GM18868 (cell line): ENCODE data around the gene MCM9.
A peak's percentile ranks its signal among the peaks of the same experiment; 100 is the strongest.
"Not testable (repeated sequence)": the region's sequence is repeated elsewhere in the genome, so short reads cannot be mapped to it uniquely, and the experiment has no call there.

Source experiments
- ATAC-seq: cut with Tn5 transposase; IDR thresholded peaks from one replicate; pipeline ENCODE4 v1.9.1; 2021; ENCODE audit warnings: mild to moderate bottlenecking, moderate library complexity; ENCODE audit not compliant: unreplicated experiment

MCM9 gene

DNA sequence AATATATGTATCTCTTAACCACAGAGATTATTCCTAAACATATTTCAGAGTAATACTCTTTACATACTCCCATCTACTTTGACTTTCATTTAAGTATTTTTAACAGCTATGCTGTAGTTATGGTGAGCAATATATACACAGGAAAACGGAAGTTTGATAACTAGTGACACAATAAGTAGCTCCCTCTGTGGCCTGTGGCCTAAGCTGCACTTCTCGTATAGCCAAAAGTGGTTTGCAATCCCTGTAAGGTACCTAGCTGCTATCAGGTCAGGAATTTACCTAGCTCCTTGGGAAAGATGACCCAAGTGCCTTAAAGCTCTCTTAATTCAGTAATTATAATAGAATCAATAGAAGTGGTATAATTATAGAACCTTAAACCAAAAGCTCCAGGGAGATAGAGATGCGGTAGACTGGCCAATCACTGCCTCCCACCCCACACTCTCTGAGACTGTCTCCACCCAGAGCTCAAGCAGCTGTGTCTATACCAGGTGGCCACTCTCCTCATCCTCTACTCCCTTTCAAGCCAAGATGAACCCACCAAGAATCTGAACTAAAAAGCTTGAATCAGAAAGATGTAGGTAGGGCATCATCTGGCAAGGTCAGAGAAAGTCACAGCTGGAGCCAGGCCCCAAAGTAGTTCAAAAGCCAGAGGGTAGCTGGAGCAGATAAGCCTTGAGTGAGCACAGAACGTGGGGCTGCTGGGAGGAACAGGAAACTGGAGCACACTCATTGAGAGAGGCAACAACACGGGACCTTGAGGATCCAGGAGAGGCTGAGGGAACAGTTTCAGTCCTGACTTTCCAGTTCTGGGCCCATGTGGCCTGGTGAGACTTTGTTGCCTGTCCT lies 125.9 kb downstream of the MCM9 start:
- peak; percentile 61 for ATAC-seq

DNA sequence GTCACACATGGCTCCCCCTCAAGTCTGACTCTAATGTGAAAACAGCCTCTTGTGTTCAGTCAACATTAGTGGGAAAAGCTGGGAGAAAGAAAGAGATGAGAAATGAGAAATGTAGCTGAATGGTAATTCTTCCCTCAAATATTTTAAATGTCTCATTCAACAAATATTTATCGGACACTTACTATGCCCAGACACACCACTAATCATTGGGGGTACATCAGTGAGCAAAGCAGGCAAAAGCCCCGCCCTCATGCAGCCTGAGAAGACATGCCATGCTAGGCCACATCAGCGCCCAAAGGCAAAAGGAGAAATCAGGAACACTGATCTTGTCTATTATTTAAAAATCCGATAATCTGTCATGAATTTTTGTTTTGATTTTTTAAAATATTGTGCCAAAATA lies 130.9 kb downstream of the MCM9 start:
- no peak for ATAC-seq

DNA sequence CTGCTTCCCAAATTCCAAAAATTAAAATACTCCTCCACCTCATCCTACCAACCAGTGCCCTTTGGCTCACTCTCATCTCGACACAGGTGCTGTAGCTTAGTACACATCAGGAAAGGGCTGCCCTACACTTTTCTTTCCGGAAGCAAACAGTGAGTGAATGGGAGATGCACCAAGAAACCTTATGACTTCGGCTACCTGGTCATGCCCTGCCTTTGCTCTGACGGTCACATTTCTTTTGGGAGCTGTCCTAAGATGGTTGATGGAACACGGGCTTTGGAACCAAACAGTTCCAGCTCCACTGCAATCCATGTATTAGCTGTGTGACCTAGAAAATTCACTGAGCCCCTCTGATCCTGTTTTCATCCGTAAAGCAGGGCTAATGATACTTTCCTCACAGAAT lies 133.7 kb downstream of the MCM9 start:
- ATAC-seq: no peak

DNA sequence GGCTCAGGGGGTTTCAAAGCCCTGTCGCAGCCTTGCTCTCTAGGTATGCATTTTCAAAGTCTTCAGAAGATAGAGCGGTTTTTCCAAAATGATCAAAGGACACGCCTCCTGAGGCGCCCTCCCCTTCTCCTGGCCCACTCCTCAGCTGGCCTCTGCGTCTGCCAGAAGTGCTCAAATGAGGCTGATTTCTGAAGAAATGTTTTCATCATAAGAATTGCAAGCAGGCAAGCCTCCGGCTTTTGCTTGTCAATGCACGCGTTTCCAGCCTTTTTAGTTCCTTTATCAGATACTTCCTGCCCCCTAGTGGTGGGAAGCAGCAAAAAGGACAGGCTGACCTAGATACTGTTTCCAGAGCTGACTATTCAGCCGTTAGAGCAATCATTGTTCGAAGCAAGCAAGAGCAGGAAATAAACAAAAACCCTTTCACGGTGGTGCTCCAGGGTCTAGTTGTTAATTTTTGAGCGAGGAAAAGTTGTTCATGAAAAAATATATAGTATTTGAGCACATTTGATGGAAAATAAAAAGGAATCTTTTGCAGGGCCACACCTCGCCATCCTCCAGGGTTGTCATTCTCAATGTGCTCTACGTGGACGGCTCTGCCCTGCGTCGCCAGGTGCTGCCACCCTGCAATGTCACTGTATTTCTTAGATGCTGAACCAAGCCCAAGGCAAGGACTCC lies 134.4 kb downstream of the MCM9 start:
- peak; percentile 98 for ATAC-seq

DNA sequence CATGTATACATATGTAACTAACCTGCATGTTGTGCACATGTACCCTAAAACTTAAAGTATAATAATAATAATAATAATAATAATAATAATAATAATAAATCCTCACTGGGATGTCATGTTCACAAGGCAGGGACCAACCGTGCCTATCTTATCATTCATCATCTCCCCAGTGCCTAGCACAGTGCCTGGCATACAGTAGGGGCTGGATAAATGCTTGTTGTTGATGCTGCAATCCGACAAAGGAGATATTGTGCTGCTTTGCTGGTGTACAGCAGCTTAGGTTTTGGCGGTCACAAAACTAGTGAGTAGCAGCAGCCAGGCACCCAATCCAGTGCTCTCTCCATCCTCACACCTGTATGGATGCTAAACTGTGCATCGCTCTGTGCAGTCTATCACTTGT lies 135.1 kb downstream of the MCM9 start:
- ATAC-seq: no peak

DNA sequence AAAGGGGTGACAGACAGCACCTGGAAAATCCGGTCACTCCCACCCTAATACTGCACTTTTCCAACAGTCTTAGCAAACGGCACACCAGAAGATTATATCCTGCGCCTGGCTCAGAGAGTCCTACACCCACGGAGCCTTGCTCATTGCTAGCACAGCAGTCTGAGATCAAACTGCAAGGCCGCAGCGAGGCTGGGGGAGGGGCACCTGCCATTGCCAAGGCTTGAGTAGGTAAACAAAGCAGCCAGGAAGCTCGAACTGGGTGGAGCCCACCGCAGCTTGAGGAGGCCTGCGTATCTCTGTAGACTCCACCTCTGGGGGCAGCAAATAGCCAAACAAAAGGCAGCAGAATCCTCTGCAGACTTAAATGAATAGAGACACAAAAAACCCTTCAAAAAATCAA lies 138.4 kb downstream of the MCM9 start:
- not testable (repeated sequence) for ATAC-seq

DNA sequence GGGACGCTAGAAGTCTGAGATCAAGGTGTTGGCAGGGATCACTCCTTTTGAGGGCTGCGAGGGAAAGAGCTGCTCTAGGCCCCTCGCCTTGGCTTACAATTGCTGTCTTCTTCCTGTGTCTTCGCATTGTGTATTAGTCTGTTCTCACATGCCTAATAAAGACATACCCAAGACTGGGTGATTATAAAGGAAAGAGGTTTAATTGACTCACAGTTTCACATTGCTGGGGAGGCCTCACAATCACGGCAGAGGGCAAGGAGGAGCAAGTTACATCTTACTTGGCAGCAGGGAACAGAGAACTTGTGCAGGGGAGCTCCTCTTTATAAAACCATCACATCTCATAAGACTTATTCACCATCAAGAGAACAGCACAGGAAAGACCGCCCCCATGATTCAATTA lies 143.5 kb downstream of the MCM9 start:
- no peak for ATAC-seq

DNA sequence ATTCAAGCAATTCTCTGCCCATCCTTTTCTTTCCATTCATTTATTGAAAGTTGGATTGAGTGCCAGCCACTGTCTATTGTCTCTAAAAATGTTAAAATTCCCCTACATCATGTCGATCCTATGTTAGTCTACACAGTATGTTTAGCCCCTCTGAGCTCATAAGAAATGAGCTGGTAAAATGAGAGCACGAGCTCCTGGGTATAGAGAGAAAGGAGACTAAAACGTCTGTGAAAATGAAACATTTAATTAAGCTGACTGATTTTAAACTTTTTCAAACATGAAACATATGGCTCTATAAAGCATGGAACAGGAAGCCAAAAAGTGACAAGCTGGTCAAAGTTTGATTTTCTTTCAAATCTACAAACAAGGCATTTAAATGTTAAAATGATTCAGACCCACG lies 145.0 kb downstream of the MCM9 start:
- no peak for ATAC-seq

DNA sequence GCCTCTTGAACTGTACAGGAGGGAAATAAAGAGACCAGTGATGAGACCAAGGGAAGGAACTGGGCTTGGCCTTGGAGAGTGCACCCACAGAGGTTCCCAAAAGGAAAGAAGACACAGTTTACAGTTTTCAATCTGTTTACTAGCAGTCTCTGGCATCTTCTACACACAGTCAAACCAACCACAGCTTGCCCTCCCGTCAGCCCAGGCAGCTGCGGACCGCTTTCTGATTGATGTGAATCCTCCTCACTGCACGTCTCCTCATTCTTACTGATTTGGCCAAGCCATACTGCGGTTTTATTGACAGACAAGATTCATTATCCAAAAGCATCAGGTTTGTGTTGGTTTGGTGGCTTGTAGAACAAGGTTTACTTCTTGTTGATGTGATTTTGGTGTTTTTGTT lies 145.5 kb downstream of the MCM9 start:
- no peak for ATAC-seq

DNA sequence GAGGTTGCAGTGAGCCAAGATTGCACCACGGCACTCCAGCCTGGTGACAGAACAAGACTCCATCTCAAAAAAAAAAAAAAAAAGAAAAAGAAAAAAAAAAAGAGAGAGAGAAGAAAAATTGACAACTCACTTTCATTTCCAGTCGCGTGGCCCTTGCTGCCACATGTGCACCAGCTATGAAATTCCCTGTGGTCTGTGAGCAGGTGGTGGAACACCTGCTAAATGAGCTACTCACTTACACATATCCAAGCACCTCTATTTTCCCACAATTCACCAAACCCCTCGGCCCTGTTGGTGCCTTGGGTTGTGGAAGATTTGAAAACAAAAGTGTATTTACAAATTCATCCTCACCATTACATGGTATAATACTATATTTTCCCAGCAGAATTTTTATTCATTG lies 146.3 kb downstream of the MCM9 start:
- ATAC-seq: peak; percentile 56

DNA sequence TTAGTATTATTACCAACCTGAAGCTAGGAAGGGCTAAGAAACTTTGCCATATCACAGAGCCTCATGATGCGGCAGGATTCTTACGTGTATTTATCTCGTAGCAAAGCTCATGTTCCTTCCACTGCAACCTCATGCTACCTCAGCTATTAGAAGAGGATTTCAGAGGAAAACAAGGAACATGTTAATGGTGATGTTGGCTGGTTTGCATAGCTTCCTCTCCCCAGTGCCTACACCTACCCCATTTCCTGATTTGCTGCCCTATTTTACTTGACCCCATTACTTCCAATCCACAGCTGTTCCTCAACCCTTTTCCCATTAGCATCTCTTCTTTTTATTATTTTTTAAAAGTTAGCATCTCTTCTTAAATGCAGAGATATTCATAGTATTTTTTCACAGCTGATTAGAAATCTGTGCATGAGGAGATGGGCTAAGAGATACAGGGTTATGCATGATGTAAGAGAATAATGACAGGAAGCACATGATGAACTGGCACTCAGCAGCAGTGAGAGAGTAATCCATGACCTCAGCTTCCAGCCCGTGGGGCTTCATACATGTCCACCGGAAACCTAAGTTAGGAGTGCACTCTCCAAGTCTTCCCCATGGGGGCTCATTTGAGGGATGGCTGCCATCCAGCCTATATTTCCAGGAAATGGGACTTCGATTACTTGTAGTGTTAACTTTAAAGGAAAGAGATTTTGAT lies 147.1 kb downstream of the MCM9 start:
- ATAC-seq: no peak

DNA sequence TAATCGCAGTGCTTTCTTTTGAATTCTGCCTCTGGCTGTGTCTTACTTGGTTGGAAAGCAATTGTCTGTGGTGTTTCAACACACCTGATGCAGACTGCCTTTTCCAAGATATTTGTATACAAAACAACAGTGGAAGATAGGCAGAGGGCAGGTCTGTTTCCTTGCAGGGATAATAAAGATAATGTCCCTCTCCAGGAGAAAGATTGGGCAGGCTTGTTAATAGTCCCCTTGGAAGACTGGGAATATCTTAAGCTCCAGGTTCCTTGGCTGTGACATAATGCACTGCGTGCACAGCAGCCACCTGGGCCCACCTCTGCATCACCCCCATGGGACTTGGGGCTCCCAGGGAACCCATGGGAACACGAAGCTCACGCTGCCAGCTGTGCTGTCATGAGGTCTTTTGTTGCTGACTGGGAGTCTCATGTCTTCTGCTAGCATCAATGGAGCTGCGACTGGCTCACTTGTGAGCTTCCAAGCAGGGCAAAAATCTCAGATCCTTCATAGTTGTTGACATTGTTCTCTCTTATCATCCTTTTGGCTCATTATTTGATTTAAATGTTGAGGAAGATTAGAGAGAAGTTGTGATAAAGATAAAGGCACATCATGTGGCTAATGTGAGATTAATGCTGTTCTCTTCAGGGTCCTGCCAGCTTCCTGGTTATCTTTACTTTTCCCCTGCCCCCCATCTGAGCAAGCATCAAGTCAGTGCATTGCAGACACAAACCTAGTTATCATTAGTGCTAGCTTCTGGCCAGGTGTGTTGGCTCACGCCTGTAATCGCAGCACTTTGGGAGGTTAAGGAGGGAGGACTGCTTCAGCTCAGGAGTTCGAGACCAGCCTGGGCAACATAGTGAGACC lies 148.1 kb downstream of the MCM9 start:
- no peak for ATAC-seq

DNA sequence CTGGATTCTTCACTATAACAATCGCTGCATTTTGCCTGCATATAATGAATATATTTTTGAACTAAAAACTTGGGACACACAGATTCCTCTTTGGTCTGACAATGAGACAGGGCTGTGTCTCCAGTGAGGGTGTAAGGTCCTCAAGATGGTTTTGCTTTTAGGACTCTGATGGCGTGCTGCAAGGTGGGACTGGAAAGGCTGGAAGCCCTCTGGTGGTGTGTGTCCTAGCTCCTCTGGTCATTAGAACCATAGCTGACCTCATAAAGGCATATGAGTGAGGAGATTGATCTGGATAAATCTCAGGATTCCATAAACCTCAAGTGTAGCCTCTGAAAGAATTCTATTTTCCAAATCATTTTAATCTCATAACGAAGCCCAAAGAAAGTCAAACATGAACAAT lies 149.4 kb downstream of the MCM9 start:
- no peak for ATAC-seq

DNA sequence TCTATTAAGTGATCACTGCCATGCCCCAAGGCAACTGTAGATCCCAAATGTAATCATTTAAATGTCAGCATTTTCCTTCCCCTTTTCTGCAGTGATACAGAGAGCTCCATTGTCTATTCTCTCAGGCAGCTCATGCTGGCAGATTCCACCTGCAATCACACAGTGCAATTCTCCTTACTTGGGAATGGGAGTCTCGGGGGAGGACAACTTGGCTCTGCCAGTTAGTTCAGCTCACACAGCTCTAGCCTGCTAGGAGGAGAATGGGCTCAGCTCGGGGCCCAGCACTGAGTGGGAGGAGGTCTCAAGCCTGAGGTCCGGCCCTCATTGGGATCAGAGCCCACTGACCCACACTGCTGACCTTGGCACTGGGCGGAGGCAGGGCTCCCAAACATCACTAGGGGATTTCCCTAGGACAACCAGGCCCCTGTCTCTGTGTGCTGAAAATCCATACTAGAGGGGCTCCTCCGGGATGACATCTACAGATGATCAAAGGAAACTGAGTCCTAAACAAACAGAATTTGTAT lies 150.3 kb downstream of the MCM9 start:
- no peak for ATAC-seq

DNA sequence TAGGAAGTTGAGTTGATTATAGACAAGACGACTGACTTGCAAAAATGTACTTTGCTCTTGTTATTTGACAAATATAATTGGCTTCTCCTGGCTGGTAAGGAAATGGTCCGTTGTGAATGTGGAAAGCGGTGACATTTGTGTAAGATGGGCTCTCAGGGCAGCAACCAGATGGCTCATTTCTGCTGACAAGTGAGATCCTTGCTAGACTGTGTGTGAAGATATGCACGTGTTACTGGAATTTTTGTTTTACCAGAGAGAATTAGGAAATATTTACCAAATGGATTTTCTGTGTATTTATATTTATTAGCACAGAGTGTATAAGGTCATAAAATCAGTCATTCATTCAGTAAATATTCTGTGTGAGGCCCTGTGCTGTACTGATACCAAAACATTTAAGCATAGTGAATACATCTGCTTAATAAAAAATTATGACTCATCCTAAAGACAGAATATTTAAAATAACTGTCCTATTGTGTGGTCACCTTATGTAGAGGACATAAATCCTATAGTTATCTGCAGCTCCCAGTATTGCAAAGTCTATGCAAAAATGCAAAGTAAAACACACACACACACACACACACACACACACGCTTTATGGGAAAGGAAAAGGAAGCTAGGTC lies 150.9 kb downstream of the MCM9 start:
- ATAC-seq: no peak

DNA sequence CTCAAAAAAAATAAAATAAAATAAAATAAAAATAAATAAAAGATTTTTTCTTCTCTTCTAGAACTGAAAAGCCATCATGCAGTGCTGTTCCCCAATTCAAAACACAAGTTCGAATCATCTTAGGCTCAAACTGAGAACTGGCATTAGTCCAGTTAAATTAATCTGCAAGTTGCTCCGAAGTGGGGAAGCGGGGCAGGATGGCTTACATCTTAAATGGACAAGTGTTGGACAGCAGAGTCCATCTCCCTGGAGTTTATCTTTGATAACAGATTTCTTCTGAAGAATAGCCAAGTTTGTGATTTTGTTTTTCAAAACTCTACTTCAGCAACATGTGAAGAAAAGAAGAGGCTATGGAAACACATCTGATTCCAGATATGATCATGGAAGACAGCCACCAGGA lies 152.3 kb downstream of the MCM9 start:
- no peak for ATAC-seq

DNA sequence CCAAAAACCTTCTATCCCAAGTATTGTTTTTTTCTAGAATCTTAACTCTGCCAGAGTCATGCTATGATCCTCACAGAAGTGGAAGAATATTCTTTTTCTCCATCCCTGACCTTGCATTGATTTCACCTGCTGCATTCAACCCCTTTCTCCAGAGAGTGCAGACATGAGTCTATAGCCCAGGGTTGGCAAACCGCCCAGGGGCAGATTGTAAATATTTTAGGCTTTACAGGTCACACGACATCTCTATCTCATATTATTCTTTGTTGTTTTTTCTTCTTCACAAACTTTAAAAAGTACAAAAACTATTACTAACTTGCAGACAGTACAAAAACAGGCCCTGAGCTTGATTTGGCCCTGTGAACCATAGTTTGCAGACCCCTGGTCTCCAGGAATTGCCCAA lies 153.1 kb downstream of the MCM9 start:
- no peak for ATAC-seq

DNA sequence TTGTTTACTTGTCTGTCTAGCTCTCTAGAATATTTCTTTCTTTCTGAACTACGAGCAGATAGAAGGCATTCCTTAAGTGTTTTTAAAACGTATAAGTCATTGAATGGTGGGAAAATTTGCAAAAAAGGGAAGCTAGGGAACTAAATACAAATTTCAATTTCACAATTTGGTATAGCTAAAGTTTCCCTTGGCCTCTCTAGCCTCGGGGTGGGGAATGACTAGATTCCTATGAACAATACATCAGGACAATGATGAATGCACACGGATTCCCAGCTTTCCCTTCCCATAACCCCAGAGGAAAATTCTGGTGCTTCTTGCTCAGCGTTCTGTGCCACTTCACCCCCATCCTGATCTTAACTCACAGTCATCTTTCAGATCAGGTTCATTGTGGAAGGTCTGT lies 154.3 kb downstream of the MCM9 start:
- no peak for ATAC-seq

DNA sequence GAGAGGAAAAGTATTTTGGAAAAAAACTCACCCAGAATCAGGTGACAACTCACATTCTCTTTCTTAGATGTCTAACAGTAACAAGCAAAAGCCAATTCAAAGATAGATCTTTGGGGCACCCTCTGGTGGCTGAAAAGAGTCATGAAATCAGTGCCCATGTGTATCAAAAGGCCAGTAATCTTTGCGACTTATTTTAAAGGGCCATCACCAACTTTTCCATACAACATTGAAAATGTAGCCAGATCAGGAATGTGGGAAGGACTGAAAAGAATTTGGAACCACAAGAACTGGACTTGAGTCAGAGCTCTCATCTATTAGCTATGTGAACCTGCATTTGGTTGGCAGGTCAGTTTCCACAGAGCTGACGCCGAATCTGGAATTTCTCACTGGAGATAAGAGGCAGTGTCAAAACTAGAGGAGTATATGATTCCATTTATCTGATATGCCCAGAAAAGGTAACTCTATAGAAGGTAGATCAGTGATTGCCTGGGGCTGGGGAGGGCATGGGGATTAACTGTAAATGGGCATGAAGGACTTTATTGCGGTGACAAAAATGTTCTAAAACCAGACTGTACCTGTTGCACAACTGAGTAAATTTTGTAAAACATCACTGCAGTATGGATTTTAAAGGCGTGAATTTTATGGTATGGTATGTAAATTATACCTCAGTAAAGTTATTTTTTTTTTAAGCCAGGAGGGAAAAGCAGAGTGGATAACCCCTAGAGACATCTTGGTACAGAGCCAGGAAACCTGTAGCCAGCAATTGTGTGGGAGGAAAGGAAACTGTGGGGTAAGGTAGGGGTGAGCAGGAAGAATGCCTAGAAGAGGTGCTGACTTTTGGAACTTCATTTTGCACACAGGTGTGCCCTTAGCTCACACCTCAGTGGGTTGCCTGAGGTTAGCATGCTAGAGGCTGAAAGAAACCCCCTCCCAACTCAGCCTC lies 158.1 kb downstream of the MCM9 start:
- peak; percentile 91 for ATAC-seq
